ENCODE measurements around the gene BIRC6.
"Not testable (repeated sequence)": the region's sequence is repeated elsewhere in the genome, so short reads cannot be mapped to it uniquely, and the experiment has no call there.

BIRC6 gene

GRCh38 chr2:32356681-32357317 lies at the start of gene BIRC6:
TSS of gene BIRC6 (plus strand) at chr2:32357023. CDS start at chr2:32357162, 139 bp downstream.
- peak within 1 kb of the TSS; percentile 96 for H3K4me3 ChIP-seq (ENCODE audit: low read length)
- H3K4me1 ChIP-seq (ENCODE audit: control insufficient read depth, insufficient read depth, low read length) = peaks cover 18% of the 10 kb centered on the region
- peak within 1 kb of the TSS; percentile 97 for H3K9ac ChIP-seq (ENCODE audit: low read length)
- no peaks in the 10 kb centered on the region for H3K36me3 ChIP-seq (ENCODE audit: control insufficient read depth, insufficient read depth, low read length)
- no peaks in the 10 kb centered on the region for H3K9me3 ChIP-seq (ENCODE audit: control insufficient read depth, low read length)
- no peaks in the 10 kb centered on the region for H3K27me3 ChIP-seq (ENCODE audit: control insufficient read depth, insufficient read depth, low read length)

- no peaks in the 10 kb centered on the region for H3K9me3 ChIP-seq (ENCODE audit: control insufficient read depth, low read length)
- no peaks in the 10 kb centered on the region for H3K4me1 ChIP-seq (ENCODE audit: control insufficient read depth, insufficient read depth, low read length)
- H3K36me3 ChIP-seq (ENCODE audit: control insufficient read depth, insufficient read depth, low read length) = no peaks in the 10 kb centered on the region
- no peak overlapping the region for H3K4me3 ChIP-seq (ENCODE audit: low read length)
- H3K27me3 ChIP-seq (ENCODE audit: control insufficient read depth, insufficient read depth, low read length) = no peaks in the 10 kb centered on the region
- H3K9ac ChIP-seq (ENCODE audit: low read length) = no peak overlapping the region
Measured at GRCh38 chr2:32310577-32310976, 46.2 kb upstream of the BIRC6 start.

GRCh38 chr2:32314886-32315285 lies 41.9 kb upstream of the BIRC6 start:
- no peak overlapping the region for H3K4me3 ChIP-seq (ENCODE audit: low read length)
- H3K27me3 ChIP-seq (ENCODE audit: control insufficient read depth, insufficient read depth, low read length) = no peaks in the 10 kb centered on the region
- no peaks in the 10 kb centered on the region for H3K36me3 ChIP-seq (ENCODE audit: control insufficient read depth, insufficient read depth, low read length)
- H3K4me1 ChIP-seq (ENCODE audit: control insufficient read depth, insufficient read depth, low read length) = no peaks in the 10 kb centered on the region
- H3K9me3 ChIP-seq (ENCODE audit: control insufficient read depth, low read length) = no peaks in the 10 kb centered on the region
- no peak overlapping the region for H3K9ac ChIP-seq (ENCODE audit: low read length)

- H3K4me3 ChIP-seq (ENCODE audit: low read length); H3K9ac ChIP-seq (ENCODE audit: low read length); H3K9me3 ChIP-seq (ENCODE audit: control insufficient read depth, low read length); H3K36me3 ChIP-seq (ENCODE audit: control insufficient read depth, insufficient read depth, low read length); H3K27me3 ChIP-seq (ENCODE audit: control insufficient read depth, insufficient read depth, low read length): not testable (repeated sequence)
- peaks cover 17% of the 10 kb centered on the region for H3K4me1 ChIP-seq (ENCODE audit: control insufficient read depth, insufficient read depth, low read length)
Measured at GRCh38 chr2:32328679-32329078, 28.1 kb upstream of the BIRC6 start.

GRCh38 chr2:32329180-32329980 lies 27.4 kb upstream of the BIRC6 start:
- H3K36me3 ChIP-seq (ENCODE audit: control insufficient read depth, insufficient read depth, low read length); H3K4me3 ChIP-seq (ENCODE audit: low read length); H3K9ac ChIP-seq (ENCODE audit: low read length); H3K9me3 ChIP-seq (ENCODE audit: control insufficient read depth, low read length); H3K27me3 ChIP-seq (ENCODE audit: control insufficient read depth, insufficient read depth, low read length): not testable (repeated sequence)
- peaks cover 17% of the 10 kb centered on the region for H3K4me1 ChIP-seq (ENCODE audit: control insufficient read depth, insufficient read depth, low read length)

- Histone ChIP-seq H3K9ac (ENCODE audit: low read length) (no peak overlapping the region), H3K4me1 (ENCODE audit: control insufficient read depth, insufficient read depth, low read length) (peaks cover 17% of the 10 kb centered on the region), H3K36me3 (ENCODE audit: control insufficient read depth, insufficient read depth, low read length) (no peaks in the 10 kb centered on the region), H3K4me3 (ENCODE audit: low read length) (no peak overlapping the region), H3K9me3 (ENCODE audit: control insufficient read depth, low read length) (no peaks in the 10 kb centered on the region), H3K27me3 (ENCODE audit: control insufficient read depth, insufficient read depth, low read length) (no peaks in the 10 kb centered on the region)
Measured at GRCh38 chr2:32330136-32330535, 26.7 kb upstream of the BIRC6 start.

- no peaks in the 10 kb centered on the region for H3K27me3 ChIP-seq (ENCODE audit: control insufficient read depth, insufficient read depth, low read length)
- H3K9ac ChIP-seq (ENCODE audit: low read length) = no peak overlapping the region
- H3K9me3 ChIP-seq (ENCODE audit: control insufficient read depth, low read length) = no peaks in the 10 kb centered on the region
- no peaks in the 10 kb centered on the region for H3K36me3 ChIP-seq (ENCODE audit: control insufficient read depth, insufficient read depth, low read length)
- no peak overlapping the region for H3K4me3 ChIP-seq (ENCODE audit: low read length)
- no peaks in the 10 kb centered on the region for H3K4me1 ChIP-seq (ENCODE audit: control insufficient read depth, insufficient read depth, low read length)
Measured at GRCh38 chr2:32342801-32343200, 14.0 kb upstream of the BIRC6 start.

- H3K4me1 ChIP-seq (ENCODE audit: control insufficient read depth, insufficient read depth, low read length); H3K9ac ChIP-seq (ENCODE audit: low read length); H3K4me3 ChIP-seq (ENCODE audit: low read length); H3K9me3 ChIP-seq (ENCODE audit: control insufficient read depth, low read length); H3K36me3 ChIP-seq (ENCODE audit: control insufficient read depth, insufficient read depth, low read length); H3K27me3 ChIP-seq (ENCODE audit: control insufficient read depth, insufficient read depth, low read length): not testable (repeated sequence)
Measured at GRCh38 chr2:32350797-32351196, 6.0 kb upstream of the BIRC6 start.

GRCh38 chr2:32355976-32356680 lies 695 bp upstream of the BIRC6 start:
- Histone ChIP-seq H3K27me3 (ENCODE audit: control insufficient read depth, insufficient read depth, low read length) (no peaks in the 10 kb centered on the region), H3K9ac (ENCODE audit: low read length) (peak overlapping the region; percentile 78), H3K4me3 (ENCODE audit: low read length) (peak overlapping the region; percentile 85), H3K9me3 (ENCODE audit: control insufficient read depth, low read length) (no peaks in the 10 kb centered on the region), H3K4me1 (ENCODE audit: control insufficient read depth, insufficient read depth, low read length) (peaks cover 18% of the 10 kb centered on the region), H3K36me3 (ENCODE audit: control insufficient read depth, insufficient read depth, low read length) (no peaks in the 10 kb centered on the region)

GRCh38 chr2:32357318-32358110 lies 691 bp downstream of the BIRC6 start:
- Histone ChIP-seq H3K4me3 (ENCODE audit: low read length) (peak overlapping the region; percentile 96), H3K36me3 (ENCODE audit: control insufficient read depth, insufficient read depth, low read length) (no peaks in the 10 kb centered on the region), H3K4me1 (ENCODE audit: control insufficient read depth, insufficient read depth, low read length) (peaks cover 18% of the 10 kb centered on the region), H3K9me3 (ENCODE audit: control insufficient read depth, low read length) (no peaks in the 10 kb centered on the region), H3K9ac (ENCODE audit: low read length) (peak overlapping the region; percentile 97), H3K27me3 (ENCODE audit: control insufficient read depth, insufficient read depth, low read length) (no peaks in the 10 kb centered on the region)

GRCh38 chr2:32358111-32358482 lies 1.3 kb downstream of the BIRC6 start:
- Histone ChIP-seq H3K4me3 (ENCODE audit: low read length) (peak overlapping the region; percentile 79), H3K36me3 (ENCODE audit: control insufficient read depth, insufficient read depth, low read length) (no peaks in the 10 kb centered on the region), H3K9ac (ENCODE audit: low read length) (peak overlapping the region; percentile 76), H3K9me3 (ENCODE audit: control insufficient read depth, low read length) (no peaks in the 10 kb centered on the region), H3K4me1 (ENCODE audit: control insufficient read depth, insufficient read depth, low read length) (peaks cover 18% of the 10 kb centered on the region), H3K27me3 (ENCODE audit: control insufficient read depth, insufficient read depth, low read length) (no peaks in the 10 kb centered on the region)

All from mucosa of stomach (tissue), 1 donor.